Muscle of leg (tissue), 11 donors: ENCODE results near the gene USP25. TPM values are rescaled to one million over a fixed set of nuclear protein-coding genes. Genes with fewer than 3 reads are reported as not detected.

Experiments
- DNase-seq: peaks from one replicate; pipeline ENCODE4 v3.0.0; 2013
- H3K27ac ChIP-seq: one replicate; pipeline ENCODE4 v1.5.1; 2013; ENCODE audit warnings: mild to moderate bottlenecking, low read length, control low read depth
- H3K27me3 ChIP-seq: one replicate; pipeline ENCODE4 v1.6.1; 2013; ENCODE audit warnings: low read length; ENCODE audit not compliant: control insufficient read depth, insufficient read depth
- H3K36me3 ChIP-seq: one replicate; pipeline ENCODE4 v1.6.1; 2013; ENCODE audit warnings: low read length; ENCODE audit not compliant: control insufficient read depth, insufficient read depth
- H3K4me1 ChIP-seq: one replicate; pipeline ENCODE4 v1.6.1; 2013; ENCODE audit warnings: low read length; ENCODE audit not compliant: control insufficient read depth, insufficient read depth
- H3K4me3 ChIP-seq: one replicate; pipeline ENCODE4 v1.5.1; 2013; ENCODE audit warnings: low read length, control low read depth
- H3K9me3 ChIP-seq: replicated peaks from 2 replicates; pipeline ENCODE4 v1.6.1; 2013; ENCODE audit warnings: low read depth, low read length; ENCODE audit not compliant: control insufficient read depth
- WGBS: methylation state at CpG from one replicate; pipeline ENCODE4 v1.1.5; 2013; ENCODE audit warnings: missing lambda C conversion rate; ENCODE audit not compliant: insufficient coverage; 5-methylcytosine and 5-hydroxymethylcytosine counted together
- polyA plus RNA-seq, 8 donors: library from polyadenylated mRNA; unstranded; fragments of 120-200 nt; gene quantifications; one replicate each; pipeline versions ENCODE4 v1.2.1 to v1.2.3, GENCODE V29; 2013; ENCODE audit warnings: inconsistent platforms in 1 of 8, low replicate concordance in 1 of 8; ENCODE audit not compliant: insufficient read length in 8 of 8, insufficient read depth in 1 of 8
- total RNA-seq: library from RNA; stranded (reverse); fragments of 120-200 nt; gene quantifications from one replicate; pipeline ENCODE4 v1.2.4, GENCODE V29; 2013

Gene USP25
- total and polyA plus RNA-seq, 9 donors, result 25.6 to 47.3 (median 35.7) TPM

DNA sequence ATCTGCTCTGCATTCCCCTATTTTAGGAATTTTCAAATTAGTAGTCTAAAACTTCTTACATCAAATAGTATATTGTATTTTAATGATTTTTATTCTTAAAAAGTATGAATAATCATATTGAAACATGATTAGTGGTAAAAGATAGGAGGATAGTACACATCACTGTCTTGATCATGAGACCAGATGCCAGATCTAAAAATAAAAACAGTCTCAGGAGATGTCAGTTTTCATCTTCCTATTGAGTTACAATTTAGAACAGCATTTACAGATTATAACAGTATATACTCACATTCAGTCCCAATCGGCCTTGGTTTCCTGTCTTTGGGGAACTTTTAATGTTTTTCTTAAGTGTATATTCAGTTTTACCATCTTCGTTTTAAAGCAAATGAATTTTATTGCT, 95.9 kb downstream of the USP25 start:
- WGBS, result no CpG with 5 or more reads among the region's 2 CpGs
- H3K27me3 ChIP-seq, result no peaks in the 10 kb centered on the region
- peak; percentile 44 for DNase-seq
- peaks cover 2% of the 10 kb centered on the region for H3K36me3 ChIP-seq
- H3K4me1 ChIP-seq, result no peaks in the 10 kb centered on the region
- H3K9me3 ChIP-seq, result no peaks in the 10 kb centered on the region
- H3K4me3 ChIP-seq, result no peak overlapping the region
- H3K27ac ChIP-seq, result peak overlapping the region; percentile 5

GRCh38 chr21:15826147-15826780, 96.5 kb downstream of the USP25 start:
- peak; percentile 56 for DNase-seq
- Histone ChIP-seq H3K4me1 (no peaks in the 10 kb centered on the region), H3K27ac (no peak overlapping the region), H3K36me3 (peaks cover 2% of the 10 kb centered on the region), H3K4me3 (no peak overlapping the region), H3K9me3 (no peaks in the 10 kb centered on the region), H3K27me3 (no peaks in the 10 kb centered on the region)
- no CpG with 5 or more reads among the region's 5 CpGs for WGBS

GRCh38 chr21:15826908-15827601, 97.3 kb downstream of the USP25 start:
- DNase-seq, result peak; percentile 55
- no peak overlapping the region for H3K4me3 ChIP-seq
- peaks cover 2% of the 10 kb centered on the region for H3K36me3 ChIP-seq
- H3K9me3 ChIP-seq, result no peaks in the 10 kb centered on the region
- no peaks in the 10 kb centered on the region for H3K27me3 ChIP-seq
- no peaks in the 10 kb centered on the region for H3K4me1 ChIP-seq
- WGBS, result 79% methylated on average over 3 of the region's 8 CpGs
- peak overlapping the region; percentile 79 for H3K27ac ChIP-seq

DNA sequence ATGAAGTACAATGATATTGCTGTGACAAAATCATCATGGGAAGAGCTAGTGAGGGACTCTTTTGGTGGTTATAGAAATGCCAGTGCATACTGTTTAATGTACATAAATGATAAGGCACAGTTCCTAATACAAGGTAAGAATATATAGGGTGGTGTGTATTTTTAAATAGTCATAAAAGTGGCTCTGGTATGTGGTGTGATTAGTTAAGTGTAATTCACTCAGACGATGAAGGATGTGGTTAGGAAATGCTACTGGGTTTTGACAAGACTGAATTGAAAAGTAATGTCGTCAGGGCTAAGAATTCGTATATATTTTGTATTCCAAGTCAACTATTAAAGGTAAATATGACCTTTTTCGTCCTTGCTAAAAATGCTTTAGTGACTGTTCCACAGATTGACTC, 101.7 kb downstream of the USP25 start:
- H3K27ac ChIP-seq, result no peak overlapping the region
- H3K36me3 ChIP-seq, result peaks cover 4% of the 10 kb centered on the region
- 78% methylated on average over 1 of the region's 4 CpGs for WGBS
- no peaks in the 10 kb centered on the region for H3K27me3 ChIP-seq
- DNase-seq, result no peak
- no peak overlapping the region for H3K4me3 ChIP-seq
- H3K4me1 ChIP-seq, result no peaks in the 10 kb centered on the region
- no peaks in the 10 kb centered on the region for H3K9me3 ChIP-seq

DNA sequence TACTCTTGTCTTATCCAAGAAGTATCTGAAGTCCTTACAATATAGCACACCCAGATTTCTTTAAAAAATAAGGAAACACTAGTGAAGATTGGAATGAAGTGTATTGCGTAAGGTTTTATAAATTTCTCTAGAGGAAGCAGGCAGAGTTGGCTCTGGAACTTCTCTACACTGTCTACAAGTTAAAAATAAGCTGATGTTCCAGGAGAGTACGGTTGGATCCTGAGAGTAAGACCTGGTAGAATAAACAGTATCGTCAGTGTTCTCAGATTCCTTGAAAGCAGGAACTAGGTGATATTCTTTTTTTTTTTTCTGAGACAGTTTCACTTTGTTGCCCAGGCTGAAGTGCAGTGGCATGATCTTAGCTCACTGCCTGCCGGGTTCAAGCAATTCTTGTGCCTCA, 107.9 kb downstream of the USP25 start:
- Histone ChIP-seq H3K9me3 (no peaks in the 10 kb centered on the region), H3K4me3 (no peak overlapping the region), H3K4me1 (no peaks in the 10 kb centered on the region), H3K27me3 (no peaks in the 10 kb centered on the region), H3K36me3 (peaks cover 5% of the 10 kb centered on the region), H3K27ac (no peak overlapping the region)
- WGBS, result no CpG with 5 or more reads among the region's 4 CpGs
- DNase-seq, result peak; percentile 45

- Histone ChIP-seq H3K27ac (no peak overlapping the region), H3K4me1 (no peaks in the 10 kb centered on the region), H3K4me3 (no peak overlapping the region), H3K36me3 (peaks cover 2% of the 10 kb centered on the region), H3K9me3 (no peaks in the 10 kb centered on the region), H3K27me3 (no peaks in the 10 kb centered on the region)
- no CpG with 5 or more reads among the region's 2 CpGs for WGBS
- DNase-seq, result no peak
Measured at GRCh38 chr21:15839026-15839425, 109.2 kb downstream of the USP25 start.

GRCh38 chr21:15839601-15840000, 109.8 kb downstream of the USP25 start:
- Histone ChIP-seq H3K9me3 (no peaks in the 10 kb centered on the region), H3K36me3 (peaks cover 2% of the 10 kb centered on the region), H3K27ac (no peak overlapping the region), H3K27me3 (no peaks in the 10 kb centered on the region), H3K4me1 (no peaks in the 10 kb centered on the region), H3K4me3 (no peak overlapping the region)
- WGBS, result no CpG with 5 or more reads among the region's 2 CpGs
- no peak for DNase-seq

DNA sequence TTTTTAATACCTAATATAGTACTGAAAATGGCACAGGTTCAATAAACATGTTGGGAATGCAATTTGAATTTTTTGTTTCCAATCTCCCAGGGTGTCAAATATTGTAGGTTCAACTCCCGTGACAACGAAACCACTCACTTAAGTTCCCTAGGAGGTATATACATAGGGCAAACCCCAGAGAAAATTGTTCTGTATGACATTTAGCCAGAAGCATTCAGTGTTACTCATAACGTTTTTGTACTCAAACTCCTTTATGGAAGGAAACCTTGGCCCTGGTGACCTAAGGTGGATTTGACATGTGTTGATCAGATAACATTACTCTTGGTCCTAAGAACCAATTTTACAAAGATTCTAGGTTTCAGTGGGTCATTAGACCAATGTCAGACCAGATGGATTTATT, 110.6 kb downstream of the USP25 start:
- Histone ChIP-seq H3K27me3 (no peaks in the 10 kb centered on the region), H3K4me1 (no peaks in the 10 kb centered on the region), H3K4me3 (no peak overlapping the region), H3K27ac (no peak overlapping the region), H3K9me3 (no peaks in the 10 kb centered on the region), H3K36me3 (peaks cover 2% of the 10 kb centered on the region)
- no peak for DNase-seq
- no CpG with 5 or more reads among the region's 3 CpGs for WGBS

DNA sequence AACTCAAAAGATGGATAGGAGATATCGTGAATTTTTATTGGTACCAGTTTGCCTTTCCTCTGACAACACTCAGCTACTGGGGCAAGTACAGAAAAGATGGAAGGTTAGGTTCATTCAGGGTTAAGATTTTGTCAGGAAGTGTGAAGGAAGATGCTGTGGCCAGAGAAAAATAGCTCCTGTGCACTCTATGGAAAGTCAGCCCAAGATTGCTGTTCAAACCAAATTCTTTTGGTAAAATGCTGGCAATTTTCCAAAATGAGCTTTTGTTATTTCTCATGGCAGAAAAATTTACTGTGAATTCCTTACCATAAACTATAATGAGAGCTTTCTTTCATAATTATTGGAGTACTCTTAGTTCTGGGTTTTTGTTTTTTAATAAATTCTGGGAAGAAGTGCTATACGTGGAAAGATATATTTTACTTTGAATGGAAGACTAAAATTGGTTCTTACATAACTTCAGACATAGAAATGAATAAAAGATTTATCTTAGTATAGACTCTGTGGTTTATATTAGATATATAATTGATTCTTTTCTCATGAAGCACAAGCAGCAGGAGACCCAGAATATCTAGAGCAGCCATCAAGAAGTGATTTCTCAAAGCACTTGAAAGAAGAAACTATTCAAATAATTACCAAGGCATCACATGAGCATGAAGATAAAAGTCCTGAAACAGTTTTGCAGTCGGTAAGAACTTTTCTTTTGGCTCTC, 112.2 kb downstream of the USP25 start:
- WGBS, result 50% methylated on average over 1 of the region's 3 CpGs
- H3K27ac ChIP-seq, result no peak overlapping the region
- H3K4me3 ChIP-seq, result no peak overlapping the region
- no peak for DNase-seq
- H3K36me3 ChIP-seq, result peaks cover 2% of the 10 kb centered on the region
- no peaks in the 10 kb centered on the region for H3K9me3 ChIP-seq
- no peaks in the 10 kb centered on the region for H3K27me3 ChIP-seq
- no peaks in the 10 kb centered on the region for H3K4me1 ChIP-seq

- no peak for DNase-seq
- no peaks in the 10 kb centered on the region for H3K4me1 ChIP-seq
- no peaks in the 10 kb centered on the region for H3K27me3 ChIP-seq
- H3K27ac ChIP-seq, result no peak overlapping the region
- no peak overlapping the region for H3K4me3 ChIP-seq
- H3K36me3 ChIP-seq, result peaks cover 2% of the 10 kb centered on the region
- no peaks in the 10 kb centered on the region for H3K9me3 ChIP-seq
- WGBS, result 100% methylated on average over 1 of the region's 2 CpGs
Measured at GRCh38 chr21:15842565-15842880, 112.7 kb downstream of the USP25 start.
